HG03575 (cell line): Measurements from ENCODE around the gene SPNS2.
"Not testable (repeated sequence)": the region's sequence is repeated elsewhere in the genome, so short reads cannot be mapped to it uniquely, and the experiment has no call there.

Experiments
- ATAC-seq: cut with Tn5 transposase; IDR thresholded peaks from one replicate; pipeline ENCODE4 v1.9.1; 2021; ENCODE audit not compliant: unreplicated experiment, insufficient number of reproducible peaks, low FRiP score; ENCODE audit errors: extremely low read depth

Gene SPNS2

DNA sequence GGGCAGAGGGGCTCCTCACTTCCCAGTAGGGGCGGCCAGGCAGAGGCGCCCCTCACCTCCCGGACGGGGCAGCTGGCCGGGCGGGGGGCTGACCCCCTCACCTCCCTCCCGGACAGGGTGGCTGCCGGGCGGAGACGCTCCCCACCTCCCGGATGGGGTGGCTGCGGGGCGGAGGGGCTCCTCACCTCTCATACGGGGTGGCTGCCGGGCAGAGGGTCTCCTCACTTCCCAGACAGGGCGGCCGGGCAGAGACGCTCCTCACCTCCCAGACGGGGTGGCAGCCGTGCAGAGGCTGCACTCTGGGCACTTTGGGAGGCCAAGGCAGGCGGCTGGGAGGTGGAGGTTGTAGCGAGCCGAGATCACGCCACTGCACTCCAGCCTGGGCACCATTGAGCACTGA lies 79.7 kb downstream of the SPNS2 start:
- ATAC-seq, result not testable (repeated sequence)

DNA sequence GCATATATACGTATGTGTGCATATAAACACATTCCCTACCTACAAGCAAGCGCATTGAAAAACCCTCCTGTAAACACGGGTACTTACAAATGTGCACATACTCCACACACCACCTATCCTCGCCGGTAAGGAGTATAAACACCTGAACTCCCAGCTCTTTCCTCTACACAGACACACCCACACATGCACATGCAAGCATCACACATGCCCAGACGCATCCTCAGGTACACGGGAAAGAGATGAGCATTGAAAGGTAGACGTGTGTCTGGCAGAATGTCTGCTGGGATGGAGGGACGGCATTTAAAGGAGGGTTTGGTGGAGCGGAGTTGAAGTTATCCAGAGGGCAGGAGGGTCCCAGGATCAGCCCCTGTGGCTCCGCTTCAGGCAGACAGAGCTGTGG lies 81.0 kb downstream of the SPNS2 start:
- no peak for ATAC-seq

DNA sequence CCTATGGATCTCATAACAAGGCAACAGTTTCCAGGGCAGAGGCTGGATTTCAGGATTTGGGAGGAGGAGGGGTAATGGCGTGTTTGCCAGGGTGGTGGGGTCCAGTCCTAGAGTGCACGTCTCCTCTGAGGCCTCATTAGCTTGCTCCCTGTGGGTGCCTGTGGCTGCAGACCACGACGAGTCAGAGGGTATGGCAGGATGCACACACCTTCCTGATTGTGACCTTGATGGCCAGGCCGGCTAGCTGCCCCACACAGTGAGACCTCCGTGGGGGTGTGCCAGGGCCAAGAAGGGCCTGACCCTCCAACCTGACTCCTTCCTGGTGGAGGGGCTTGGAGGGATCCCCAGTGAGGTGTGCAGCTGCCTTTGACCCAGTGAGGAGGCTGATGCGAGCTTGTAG lies 81.6 kb downstream of the SPNS2 start:
- ATAC-seq, result no peak

DNA sequence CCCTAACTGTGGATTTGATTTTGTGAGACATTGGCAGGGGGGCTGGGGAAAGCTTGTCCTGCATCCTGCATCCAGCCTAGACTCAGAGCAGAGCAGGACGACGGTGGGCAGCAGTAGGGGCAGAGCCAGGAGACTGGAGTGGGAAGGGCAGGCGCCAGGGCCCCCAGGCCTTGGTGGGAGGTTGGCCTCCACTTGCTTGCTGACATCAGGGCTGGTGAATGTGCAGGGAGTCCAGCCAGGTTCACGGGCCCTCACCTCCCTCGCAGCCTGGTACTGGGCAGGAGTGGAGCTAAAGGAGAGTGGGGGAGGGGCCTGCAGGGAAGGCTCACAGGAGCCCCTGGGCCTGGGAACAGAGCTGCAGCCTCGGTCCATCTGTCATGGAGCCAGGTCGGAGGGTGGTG lies 83.4 kb downstream of the SPNS2 start:
- ATAC-seq, result no peak

DNA sequence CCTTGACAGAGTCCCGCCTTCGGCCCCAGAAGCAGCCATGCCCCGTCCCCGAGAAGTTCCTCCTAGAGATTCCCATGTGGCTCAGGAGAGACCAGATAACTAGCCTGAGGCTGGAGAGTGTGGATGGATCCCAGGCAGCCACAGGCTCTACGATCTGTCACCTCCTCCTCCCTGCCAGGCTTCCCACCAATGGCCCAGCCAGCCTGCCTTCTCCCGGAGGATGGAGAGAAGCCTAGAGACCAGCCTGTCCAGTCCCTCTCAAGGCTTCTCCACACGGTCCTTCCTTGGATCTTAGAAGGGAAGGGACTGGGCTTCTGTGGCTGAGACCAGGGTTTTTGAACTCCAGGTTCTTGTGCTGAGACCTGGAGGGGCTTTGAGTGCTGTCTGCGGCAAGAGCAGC lies 84.0 kb downstream of the SPNS2 start:
- ATAC-seq, result no peak

DNA sequence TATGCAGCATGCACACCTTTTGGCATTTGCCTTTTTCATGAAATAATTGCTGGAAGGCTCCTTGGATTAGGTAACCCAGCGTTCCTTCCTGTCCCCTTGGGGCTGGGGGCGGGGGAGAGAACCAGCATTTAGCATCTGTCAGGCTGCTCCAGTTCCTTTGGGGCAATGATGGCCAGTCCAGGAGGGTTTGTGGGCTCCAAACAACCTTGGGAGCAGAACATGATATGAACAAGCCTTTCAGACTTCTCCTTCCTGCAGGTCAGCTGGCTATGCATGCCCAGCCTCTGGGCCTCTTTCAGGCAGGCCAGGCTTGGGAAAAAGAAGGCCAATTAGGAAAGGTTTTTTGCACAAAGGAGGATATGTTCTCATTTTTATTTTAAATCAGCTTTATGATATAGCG lies 84.5 kb downstream of the SPNS2 start:
- no peak for ATAC-seq

DNA sequence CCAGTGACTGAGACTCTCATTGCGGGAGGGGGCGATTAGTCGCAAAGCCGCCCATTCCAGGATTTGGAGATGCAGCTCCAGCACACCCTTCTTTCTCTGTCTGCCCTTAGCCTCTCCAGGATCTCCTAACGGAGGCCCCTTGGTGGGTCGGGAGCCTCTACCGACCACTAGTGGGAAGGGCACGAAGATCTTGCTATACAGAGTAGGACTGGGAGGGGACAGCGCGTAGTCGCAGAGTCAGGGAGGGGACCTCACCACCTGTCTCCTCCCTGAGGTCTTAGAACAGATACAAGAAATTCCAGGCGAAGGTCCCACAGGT lies 85.1 kb downstream of the SPNS2 start:
- no peak for ATAC-seq

DNA sequence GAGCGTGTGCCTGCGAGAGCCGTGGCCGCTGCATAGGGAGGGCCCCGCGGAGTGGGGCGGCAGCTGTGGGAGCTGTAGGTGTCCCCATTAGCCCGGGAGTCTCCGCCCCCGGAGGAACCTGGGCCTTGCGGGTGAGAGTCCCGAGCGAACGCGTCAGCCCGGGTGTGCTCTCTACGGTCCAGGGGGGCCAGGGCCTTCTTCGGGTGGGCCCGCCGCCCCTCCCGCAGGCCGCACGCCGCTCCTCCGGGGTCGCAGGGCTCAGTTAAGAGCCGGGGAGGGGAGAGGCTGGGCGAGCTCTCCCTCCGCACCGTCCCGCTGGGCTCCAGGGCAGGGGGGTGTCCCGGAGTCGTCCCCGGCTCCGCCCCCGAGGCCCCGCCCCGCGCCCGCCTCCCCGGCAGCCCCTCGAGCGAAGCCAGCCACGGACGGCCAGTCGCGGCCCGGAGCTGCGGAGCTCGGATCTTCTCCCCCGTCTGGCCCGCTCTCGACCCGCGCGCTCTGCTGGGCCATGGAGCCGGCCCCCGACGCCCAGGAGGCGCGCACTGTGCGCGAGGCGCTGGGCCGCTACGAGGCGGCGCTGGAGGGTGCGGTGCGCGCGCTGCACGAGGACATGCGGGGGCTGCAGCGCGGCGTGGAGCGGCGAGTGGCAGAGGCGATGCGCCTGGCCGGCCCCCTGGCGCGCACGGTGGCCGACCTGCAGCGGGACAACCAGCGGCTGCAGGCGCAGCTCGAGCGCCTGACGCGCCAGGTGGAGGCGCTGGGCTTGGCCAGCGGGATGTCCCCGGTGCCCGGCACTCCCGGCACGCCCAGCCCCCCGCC lies 85.6 kb downstream of the SPNS2 start, which contains the start of gene SMTNL2:
SMTNL2 (plus strand) TSS at position 429 of the 816 bp plus-strand sequence; CDS start at position 506, 77 bp downstream.
- no peak for ATAC-seq

DNA sequence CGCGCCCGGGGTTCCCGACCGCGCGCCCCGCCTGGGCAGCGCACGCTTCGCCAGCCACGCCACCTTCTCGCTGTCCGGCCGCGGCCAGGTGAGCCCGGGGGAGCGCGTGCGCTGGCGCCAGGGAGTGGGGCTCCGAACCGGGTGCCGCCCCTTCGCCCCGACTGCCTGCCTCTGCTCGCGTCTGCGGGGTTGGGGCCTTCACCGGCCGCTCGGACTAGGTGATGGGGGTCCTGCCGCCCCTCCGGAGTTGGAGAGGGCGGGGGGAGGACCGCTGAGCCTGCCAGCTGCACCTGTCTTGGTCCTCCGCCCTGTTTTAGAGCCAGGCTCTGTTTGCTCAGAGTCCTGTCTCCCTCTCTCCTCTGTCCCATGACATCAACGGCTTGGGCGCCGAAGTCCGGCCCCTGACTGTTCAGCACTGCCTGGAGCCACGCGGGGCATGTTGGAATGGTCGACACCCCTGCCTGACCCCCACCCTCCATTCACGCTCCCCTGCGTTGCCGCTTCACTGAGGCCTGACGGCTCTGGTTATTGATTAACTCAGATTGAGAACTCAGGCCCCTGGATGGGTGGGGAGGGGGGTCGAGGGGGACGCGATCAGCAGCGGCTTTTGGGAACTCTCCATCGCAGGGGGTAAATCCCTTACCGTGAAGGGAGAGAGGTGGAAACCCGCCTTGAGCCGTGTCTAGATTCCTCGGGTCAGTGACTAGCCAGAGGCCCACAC lies 86.4 kb downstream of the SPNS2 start:
- ATAC-seq, result no peak

DNA sequence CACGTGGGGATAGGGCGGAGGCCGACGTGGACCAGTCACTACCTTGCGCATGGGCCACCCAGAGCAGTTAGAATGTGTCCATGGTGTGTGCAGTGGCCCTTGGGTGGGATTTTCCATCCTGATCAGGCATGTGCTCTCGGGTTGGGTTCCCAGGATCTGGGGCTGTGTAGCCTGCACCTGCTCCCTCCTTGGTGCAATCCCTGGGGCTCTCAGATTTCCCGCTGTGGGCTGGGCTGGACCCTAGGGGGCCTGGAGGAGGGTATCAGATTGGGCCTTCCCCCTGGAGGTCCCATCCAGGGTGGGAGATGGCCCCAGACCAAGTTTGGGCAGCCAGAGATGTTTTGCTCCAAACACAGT lies 86.9 kb downstream of the SPNS2 start:
- no peak for ATAC-seq

DNA sequence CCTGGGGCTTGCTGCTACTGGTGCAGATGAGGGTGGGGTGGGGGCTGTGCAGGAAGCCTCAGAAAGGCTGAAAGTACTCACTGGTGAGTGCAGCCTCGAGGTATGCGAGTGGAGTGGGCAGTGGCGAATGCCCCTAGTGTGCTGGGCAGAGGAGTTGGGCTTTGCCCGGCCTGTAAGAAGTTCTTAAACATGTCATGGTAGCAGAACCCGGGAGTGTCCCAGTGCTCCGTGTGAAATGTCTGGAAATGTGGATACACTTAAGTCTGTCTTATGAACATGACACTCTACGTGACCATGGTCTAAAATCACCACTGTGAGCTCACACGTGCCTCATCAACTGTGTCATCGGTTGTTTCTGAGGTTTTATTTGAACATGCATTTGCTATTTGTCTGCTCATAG lies 87.4 kb downstream of the SPNS2 start:
- ATAC-seq, result no peak

DNA sequence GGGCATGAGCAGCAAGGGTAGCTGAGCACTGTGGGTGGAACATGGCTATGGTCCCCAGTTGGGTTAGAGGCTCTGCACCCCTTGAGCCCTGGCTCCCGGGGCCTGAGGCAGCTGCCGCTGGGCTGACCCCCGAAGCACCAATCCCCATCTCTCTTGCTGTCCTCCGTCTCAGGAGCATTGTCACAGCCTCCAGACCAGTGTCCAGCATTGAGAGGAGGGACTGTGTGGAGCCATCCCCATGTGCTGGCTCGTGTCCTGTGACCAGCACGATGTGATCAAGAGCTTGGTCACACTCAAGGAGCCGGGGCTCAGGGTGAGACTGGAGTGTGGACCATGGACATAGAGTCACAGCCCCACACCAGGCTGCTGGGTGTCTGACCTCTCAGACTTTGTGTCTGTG lies 88.5 kb downstream of the SPNS2 start:
- no peak for ATAC-seq

DNA sequence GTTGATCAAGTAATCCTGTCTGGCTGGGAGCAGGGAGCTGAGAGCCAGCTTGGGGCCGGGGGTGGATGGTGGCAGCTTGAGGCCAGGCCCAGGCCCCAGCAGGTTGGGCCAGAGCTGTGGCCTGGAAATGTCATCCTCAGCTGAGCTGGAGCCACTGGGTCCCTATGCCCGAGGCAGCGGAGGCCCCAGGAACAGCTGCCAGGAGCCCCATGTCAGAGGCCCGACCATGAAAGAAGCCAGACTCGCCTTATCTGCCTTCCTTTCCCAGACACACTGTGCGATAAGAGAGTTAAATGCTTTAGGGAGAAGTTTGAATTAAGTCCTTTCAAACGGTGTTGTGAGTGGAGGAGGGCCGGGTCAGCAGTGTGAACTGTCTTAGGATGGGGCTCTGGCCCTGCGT lies 89.1 kb downstream of the SPNS2 start:
- ATAC-seq, result no peak

DNA sequence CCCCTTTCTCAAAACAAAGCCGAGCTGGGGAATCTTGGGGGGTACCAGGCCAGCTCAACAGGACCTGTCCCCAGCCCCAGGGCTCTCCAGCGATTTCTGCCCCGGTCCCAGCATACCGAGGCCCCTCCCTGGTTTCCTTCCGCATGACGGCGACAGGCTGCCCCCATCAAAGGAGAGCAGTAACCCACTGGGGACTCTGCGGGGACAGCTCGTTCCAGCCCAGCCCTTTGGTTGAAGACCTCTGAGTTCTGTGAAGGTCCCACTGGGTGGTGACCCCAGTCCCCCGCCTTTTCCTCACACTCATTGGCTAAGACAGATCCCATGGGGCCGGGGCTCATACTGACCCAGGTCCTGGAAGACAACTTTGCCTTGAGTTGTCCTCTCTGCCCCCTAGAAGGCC lies 89.7 kb downstream of the SPNS2 start:
- no peak for ATAC-seq
